SK-N-SH (cell line): Measurements from ENCODE around the gene PSMC3IP. TPM values are rescaled to one million over a fixed set of nuclear protein-coding genes. Genes with fewer than 3 reads are reported as not detected.

Experiments used
- CTCF ChIA-PET: fragments of 300-600, 350-600 bp; formaldehyde crosslinking; extraction: SDS; loops from one replicate; lab custom pipeline; 2021; lab: Yijun Ruan, JAX
- POLR2A ChIA-PET: fragments of 350-600 bp; sonication (Branson Sonifier 250); formaldehyde crosslinking; extraction: SDS; loops from one replicate; lab custom pipeline; 2020; ENCODE audit warnings: antibody characterized with exemption, inconsistent platforms; lab: Yijun Ruan, JAX
- DNase-seq: peaks from one replicate; pipeline ENCODE4 v3.0.0; 2012
- H2AFZ ChIP-seq: fragments of 200-600 bp; sonication (generic); 2 replicates; pipeline ENCODE4 v1.8.1; 2016; ENCODE audit warnings: antibody characterized with exemption, mild to moderate bottlenecking, low read depth
- H3F3A ChIP-seq: fragments of 200-600 bp; sonication (generic); replicated peaks from 2 replicates; pipeline ENCODE3; 2016; ENCODE audit warnings: antibody characterized with exemption, mild to moderate bottlenecking; ENCODE audit not compliant: insufficient read depth
- H3K27ac ChIP-seq, 2 experiments: fragments of 200-500 bp in 1 of 2; fragments of 200-600 bp in 1 of 2; sonication (Bioruptor generic) in 1 of 2; sonication (generic), shearing (Covaris generic) in 1 of 2; 2 replicates each; pipeline versions ENCODE4 v1.5.1 to v1.6.1; 2014 to 2016; ENCODE audit warnings: low read depth in 2 of 2, inconsistent platforms in 1 of 2, low read length in 1 of 2, mild to moderate bottlenecking in 1 of 2, mixed read lengths in 1 of 2
- H3K27me3 ChIP-seq: fragments of 200-600 bp; sonication (generic), shearing (Covaris generic); 2 replicates; pipeline ENCODE4 v1.6.1; 2016; ENCODE audit warnings: mixed run types; ENCODE audit not compliant: insufficient read depth
- H3K36me3 ChIP-seq, 2 experiments: fragments of 200-500 bp in 1 of 2; fragments of 200-600 bp in 1 of 2; sonication (Bioruptor generic) in 1 of 2; sonication (generic) in 1 of 2; replicated peaks in 1 of 2; 2 replicates each; pipeline versions ENCODE3 to v1.5.1; 2014 to 2016; ENCODE audit warnings: low read length in 1 of 2, mild to moderate bottlenecking in 1 of 2; ENCODE audit not compliant: insufficient read depth in 2 of 2, control insufficient read depth in 1 of 2
- H3K4me1 ChIP-seq, 2 experiments: fragments of 200-500 bp in 1 of 2; fragments of 200-600 bp in 1 of 2; sonication (Bioruptor generic) in 1 of 2; sonication (generic), shearing (Covaris generic) in 1 of 2; 2 replicates each; pipeline versions ENCODE4 v1.5.1 to v1.6.1; 2014 to 2016; ENCODE audit warnings: low read depth in 1 of 2, low read length in 1 of 2, mixed run types in 1 of 2; ENCODE audit not compliant: insufficient read depth in 2 of 2, control insufficient read depth in 1 of 2
- H3K4me2 ChIP-seq: fragments of 200-600 bp; sonication (generic), shearing (Covaris generic); 2 replicates; pipeline ENCODE4 v1.6.1; 2017; ENCODE audit warnings: mixed run types
- H3K4me3 ChIP-seq, 2 experiments: fragments of 200-500 bp in 1 of 2; fragments of 200-600 bp in 1 of 2; sonication (Bioruptor generic) in 1 of 2; sonication (generic), shearing (Covaris generic) in 1 of 2; 2 replicates each; pipeline versions ENCODE4 v1.5.1 to v1.8.1; 2014 to 2016; ENCODE audit warnings: low read depth in 2 of 2, inconsistent platforms in 1 of 2, low read length in 1 of 2, mild to moderate bottlenecking in 1 of 2, mixed read lengths in 1 of 2, moderate library complexity in 1 of 2
- H3K79me2 ChIP-seq: fragments of 200-600 bp; sonication (generic); 2 replicates; pipeline ENCODE4 v1.8.1; 2017; ENCODE audit warnings: mild to moderate bottlenecking; ENCODE audit not compliant: insufficient read depth
- H3K9ac ChIP-seq: fragments of 200-600 bp; sonication (generic); 2 replicates; pipeline ENCODE4 v1.6.1; 2017; ENCODE audit warnings: mixed run types
- H3K9me2 ChIP-seq: fragments of 200-600 bp; sonication (generic); 2 replicates; pipeline ENCODE4 v1.6.1; 2017; ENCODE audit warnings: mixed run types
- H3K9me3 ChIP-seq: fragments of 200-600 bp; sonication (generic); 2 replicates; pipeline ENCODE4 v1.6.1; 2017; ENCODE audit warnings: mixed run types, mild to moderate bottlenecking, moderate library complexity
- H4K20me1 ChIP-seq: fragments of 200-600 bp; sonication (generic); 2 replicates; pipeline ENCODE4 v1.6.1; 2017; ENCODE audit warnings: mild to moderate bottlenecking, mixed run types; ENCODE audit not compliant: insufficient read depth
- CHD2 ChIP-seq: fragments of 150-350 bp; IDR thresholded peaks from 2 replicates; pipeline ENCODE4 v1.6.1; 2018; ENCODE audit warnings: low read length; ENCODE audit not compliant: partially characterized antibody
- CTCF ChIP-seq: fragments of 200-600 bp; sonication (generic); IDR thresholded peaks from 2 replicates; pipeline ENCODE4 v1.6.1; 2017; ENCODE audit warnings: antibody characterized with exemption, mild to moderate bottlenecking, moderate library complexity
- EP300 ChIP-seq, 2 experiments: IDR thresholded peaks; 2 replicates each; pipeline versions ENCODE4 v1.4.0 to v1.6.1; 2012; ENCODE audit warnings: borderline replicate concordance in 1 of 2, low read depth in 1 of 2, low read length in 1 of 2
- EZH2phosphoT487 ChIP-seq: fragments of 200-600 bp; sonication (generic); IDR thresholded peaks from 2 replicates; pipeline ENCODE4 v1.6.1; 2017; ENCODE audit warnings: low read depth, mixed run types, mild to moderate bottlenecking, antibody characterized with exemption, moderate library complexity, borderline replicate concordance
- FOSL2 ChIP-seq: IDR thresholded peaks from 2 replicates; pipeline ENCODE4 v1.4.0; 2012; ENCODE audit warnings: low read depth, mild to moderate bottlenecking, moderate library complexity, borderline replicate concordance
- FOXJ3 ChIP-seq: sonication (generic); formaldehyde crosslinking; IDR thresholded peaks from 2 replicates; pipeline ENCODE4 v1.5.1; 2020; ENCODE audit warnings: mild to moderate bottlenecking, missing genetic modification reagents
- FOXM1 ChIP-seq: IDR thresholded peaks from 2 replicates; pipeline ENCODE4 v1.4.0; 2012; ENCODE audit warnings: low read depth, mild to moderate bottlenecking
- GABPA ChIP-seq: IDR thresholded peaks from 2 replicates; pipeline ENCODE4 v1.4.0; 2012; ENCODE audit warnings: low read depth, mild to moderate bottlenecking
- IRF3 ChIP-seq: fragments of 150-350 bp; IDR thresholded peaks from 2 replicates; pipeline ENCODE4 v1.6.1; 2016; ENCODE audit warnings: mild to moderate bottlenecking, low read depth, low read length
- JUND ChIP-seq: IDR thresholded peaks from 2 replicates; pipeline ENCODE4 v1.4.0; 2012
- MAX ChIP-seq: IDR thresholded peaks from 2 replicates; pipeline ENCODE4 v1.4.0; 2012; ENCODE audit warnings: low read depth
- MEF2A ChIP-seq: IDR thresholded peaks from 2 replicates; pipeline ENCODE4 v1.4.0; 2012; ENCODE audit warnings: low read depth, borderline replicate concordance
- MXI1 ChIP-seq: IDR thresholded peaks from 2 replicates; pipeline ENCODE4 v1.6.1; 2012; ENCODE audit warnings: mild to moderate bottlenecking, low read depth, low read length, improper control_type of control experiment
- NRF1 ChIP-seq: IDR thresholded peaks from 2 replicates; pipeline ENCODE4 v1.6.1; 2012; ENCODE audit warnings: low read depth, mild to moderate bottlenecking, low read length
- PBX3 ChIP-seq: IDR thresholded peaks from 2 replicates; pipeline ENCODE4; 2012
- POLR2AphosphoS5 ChIP-seq: IDR thresholded peaks from 2 replicates; pipeline ENCODE4 v1.6.1; 2012; ENCODE audit warnings: low read depth, low read length
- RAD21 ChIP-seq: IDR thresholded peaks from 2 replicates; pipeline ENCODE4 v1.6.1; 2012; ENCODE audit warnings: mild to moderate bottlenecking, low read length
- RCOR1 ChIP-seq: fragments of 150-350 bp; IDR thresholded peaks from 2 replicates; pipeline ENCODE4 v1.6.1; 2017; ENCODE audit warnings: antibody characterized with exemption, low read length
- RFX5 ChIP-seq: IDR thresholded peaks from 2 replicates; pipeline ENCODE4 v1.6.1; 2012; ENCODE audit warnings: mild to moderate bottlenecking, improper control_type of control experiment, low read length
- RXRA ChIP-seq: IDR thresholded peaks from 2 replicates; pipeline ENCODE4 v1.4.0; 2012; ENCODE audit warnings: low read depth, mild to moderate bottlenecking, borderline replicate concordance
- SIN3A ChIP-seq: IDR thresholded peaks from 2 replicates; pipeline ENCODE4 v1.6.1; 2012; ENCODE audit warnings: low read depth, mild to moderate bottlenecking, low read length, moderate library complexity, borderline replicate concordance
- SMC3 ChIP-seq: IDR thresholded peaks from 2 replicates; pipeline ENCODE4 v1.6.1; 2012; ENCODE audit warnings: low read depth, low read length, improper control_type of control experiment
- TAF1 ChIP-seq: IDR thresholded peaks from 2 replicates; pipeline ENCODE4 v1.6.1; 2012; ENCODE audit warnings: low read depth, mild to moderate bottlenecking, low read length, moderate library complexity, borderline replicate concordance
- TCF12 ChIP-seq: IDR thresholded peaks from 2 replicates; pipeline ENCODE4 v1.4.0; 2012
- USF1 ChIP-seq: IDR thresholded peaks from 2 replicates; pipeline ENCODE4 v1.4.0; 2012; ENCODE audit warnings: low read depth, borderline replicate concordance
- USF2 ChIP-seq: fragments of 150-350 bp; IDR thresholded peaks from 2 replicates; pipeline ENCODE4 v1.6.1; 2017; ENCODE audit warnings: antibody characterized with exemption, low read length, low read depth, borderline replicate concordance
- YY1 ChIP-seq: IDR thresholded peaks from 2 replicates; pipeline ENCODE4 v1.4.0; 2012; ENCODE audit warnings: low read depth, mild to moderate bottlenecking
- WGBS: methylation state at CpG from one replicate; pipeline ENCODE4 v1.1.6; 2017; ENCODE audit warnings: low lambda C conversion rate; 5-methylcytosine and 5-hydroxymethylcytosine counted together
- polyA plus RNA-seq, 3 experiments: library from polyadenylated mRNA; depleted of rRNA; stranded (reverse); fragments of >200 nt; gene quantifications; 2 replicates each; pipeline ENCODE4 v1.2.3, GENCODE V29; 2012

The PSMC3IP gene
- polyA plus RNA-seq, 1 of the 3 experiments (the other 2 are of a cell fraction): 17.3 TPM

- no peaks in the 10 kb centered on the region for H4K20me1 ChIP-seq
- peak within 1 kb of the TSS; percentile 76 to 92 for H3K4me3 ChIP-seq
- H2AFZ ChIP-seq: peak within 1 kb of the TSS; percentile 78
- H3K9me3 ChIP-seq: no peaks in the 10 kb centered on the region
- WGBS: 1% methylated on average over 16 of the region's 72 CpGs
- peak within 1 kb of the TSS; percentile 80 for H3K9ac ChIP-seq
- H3K9me2 ChIP-seq: no peaks in the 10 kb centered on the region
- ChIA-PET CTCF (interaction anchor here (0.7 to 8.3 kb wide), 4 partner anchors 12 to 112 kb away, joined by 3 to 51 read pairs (median 25); partner anchors contain the start of gene PSMC3IP), POLR2A (interaction anchor here (0.8 to 1.3 kb wide), 4 partner anchors 10 to 31 kb away, joined by 3 to 7 read pairs (median 4); partner anchors contain the start of gene PSMC3IP)
- DNase-seq: peak; percentile 100
- no peaks in the 10 kb centered on the region for H3K27me3 ChIP-seq
- peak within 1 kb of the TSS; percentile 58 to 91 for H3K27ac ChIP-seq
- H3K4me2 ChIP-seq: peak within 1 kb of the TSS; percentile 98
- peaks cover 78% of the 10 kb centered on the region for H3K79me2 ChIP-seq
- peaks cover 39% of the 10 kb centered on the region for H3F3A ChIP-seq
- peaks cover 4 to 28% of the 10 kb centered on the region in 2 experiments; a peak in 3 of 4 replicates for H3K4me1 ChIP-seq
- peaks cover 41 to 59% of the 10 kb centered on the region in 2 experiments for H3K36me3 ChIP-seq
- TF ChIP-seq NRF1: peak; percentile 86
- TF ChIP-seq GABPA: peak; percentile 72
- peak; percentile 70; the same call in 1 of the 2 replicates for TF ChIP-seq MAX
- peak; percentile 65; the same call in 1 of the 2 replicates for TF ChIP-seq TAF1
- TF ChIP-seq MXI1: peak; percentile 87
- TF ChIP-seq RFX5: no peak
- TF ChIP-seq POLR2AphosphoS5: peak; percentile 74
- no peak for TF ChIP-seq CHD2
- TF ChIP-seq FOXJ3 (CRISPR knock-in tag): no peak
- TF ChIP-seq FOXM1: no peak
- no peak for TF ChIP-seq MEF2A
- no peak; the same call in 1 of the 2 replicates for TF ChIP-seq CTCF
- no peak for TF ChIP-seq SMC3
- no peak for TF ChIP-seq TCF12
- no peak for TF ChIP-seq RCOR1
- TF ChIP-seq EP300 (IDR thresholded peaks at IDR 0.05; ENCODE audit: borderline replicate concordance in 1 of 2, low read depth in 1 of 2, low read length in 1 of 2): no peak
- peak; percentile 89 for TF ChIP-seq USF2
- no peak; the same call in 1 of the 2 replicates for TF ChIP-seq PBX3
- TF ChIP-seq USF1: peak; percentile 99
- no peak for TF ChIP-seq YY1
- TF ChIP-seq JUND: no peak
- TF ChIP-seq RAD21: no peak
- TF ChIP-seq FOSL2: no peak
- no peak for TF ChIP-seq RXRA
- TF ChIP-seq EZH2phosphoT487: no peak
- peak; percentile 81; the same call in 1 of the 2 replicates for TF ChIP-seq SIN3A
- 0 out of 2 replicates have a peak, but pooled peaks have one; percentile 23 for TF ChIP-seq IRF3
Measured at GRCh38 chr17:42566883-42567573, 10.5 kb downstream of the PSMC3IP start, which contains the start of gene MLX. TSS of gene MLX (plus strand) at chr17:42567100. CDS start at chr17:42567125, 25 bp downstream.
